Right lobe of liver (tissue), 4 donors: ENCODE results near the gene RAB5IF.

ENCODE experiments used
- POLR2A ChIP-seq: fragments of 450-650 bp; IDR thresholded peaks from one replicate; pipeline ENCODE4 v1.6.1; 2017; ENCODE audit warnings: antibody characterized with exemption, mild to moderate bottlenecking
- TF ChIP-seq, protein P1 (sequence below), 4 donors: fragments of 200-600 bp in 3 of 4; fragments of 450-650 bp in 1 of 4; IDR thresholded peaks; one replicate each; pipeline versions ENCODE4 v1.5.1 to v1.8.0; 2016 to 2022; ENCODE audit warnings: antibody characterized with exemption in 4 of 4, mild to moderate bottlenecking in 2 of 4
- donor health status: DM: no; HTN: no; CAD: no.
- donor health status: DM: no; HTN: no; CAD: no.
- donor health status: DM: no; HTN: yes; CAD: no.

DNA sequence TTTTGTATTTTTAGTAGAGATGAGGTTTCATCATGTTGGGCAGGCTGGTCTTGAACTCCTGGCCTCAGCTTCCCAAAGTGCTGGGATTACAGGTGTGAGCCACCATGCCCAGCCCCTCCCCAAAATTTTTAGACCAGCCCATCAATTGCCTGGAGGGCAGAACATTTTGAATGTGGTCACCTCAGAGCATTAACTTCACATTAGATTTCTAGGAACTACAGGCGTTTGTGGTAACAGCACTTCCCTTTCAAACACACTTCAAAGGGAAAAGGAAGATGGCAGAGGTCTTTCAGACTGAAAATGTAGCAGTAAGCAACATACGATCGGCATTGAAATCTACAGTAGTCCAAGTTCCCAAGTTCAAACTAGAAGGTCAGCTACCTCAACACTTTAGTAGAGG, 52.7 kb downstream of the RAB5IF start:
- TF ChIP-seq, protein P1, sequence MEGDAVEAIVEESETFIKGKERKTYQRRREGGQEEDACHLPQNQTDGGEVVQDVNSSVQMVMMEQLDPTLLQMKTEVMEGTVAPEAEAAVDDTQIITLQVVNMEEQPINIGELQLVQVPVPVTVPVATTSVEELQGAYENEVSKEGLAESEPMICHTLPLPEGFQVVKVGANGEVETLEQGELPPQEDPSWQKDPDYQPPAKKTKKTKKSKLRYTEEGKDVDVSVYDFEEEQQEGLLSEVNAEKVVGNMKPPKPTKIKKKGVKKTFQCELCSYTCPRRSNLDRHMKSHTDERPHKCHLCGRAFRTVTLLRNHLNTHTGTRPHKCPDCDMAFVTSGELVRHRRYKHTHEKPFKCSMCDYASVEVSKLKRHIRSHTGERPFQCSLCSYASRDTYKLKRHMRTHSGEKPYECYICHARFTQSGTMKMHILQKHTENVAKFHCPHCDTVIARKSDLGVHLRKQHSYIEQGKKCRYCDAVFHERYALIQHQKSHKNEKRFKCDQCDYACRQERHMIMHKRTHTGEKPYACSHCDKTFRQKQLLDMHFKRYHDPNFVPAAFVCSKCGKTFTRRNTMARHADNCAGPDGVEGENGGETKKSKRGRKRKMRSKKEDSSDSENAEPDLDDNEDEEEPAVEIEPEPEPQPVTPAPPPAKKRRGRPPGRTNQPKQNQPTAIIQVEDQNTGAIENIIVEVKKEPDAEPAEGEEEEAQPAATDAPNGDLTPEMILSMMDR (IDR thresholded peaks at IDR 0.05), result no peak
- no peak for TF ChIP-seq POLR2A
